Neural cell (in vitro differentiated cells): ENCODE measurements around the gene LBHD1.

Experiments used
- CTCF ChIP-seq: fragments of 450-650 bp; IDR thresholded peaks from 2 replicates; pipeline ENCODE4 v1.5.1; 2014; ENCODE audit warnings: antibody characterized with exemption, mild to moderate bottlenecking, moderate library complexity; ENCODE audit not compliant: poor library complexity, severe bottlenecking
- EP300 ChIP-seq: fragments of 450-650 bp; conservative IDR thresholded peaks from 2 replicates; pipeline ENCODE4 v1.6.1; 2014; ENCODE audit warnings: antibody characterized with exemption, mild to moderate bottlenecking, moderate library complexity; ENCODE audit not compliant: poor library complexity, severe bottlenecking
- EZH2 ChIP-seq: fragments of 200-600, 300-800 bp; shearing (Covaris generic), sonication (generic); IDR thresholded peaks from 2 replicates; pipeline ENCODE4 v1.6.1; 2014; ENCODE audit warnings: antibody characterized with exemption, low read length, borderline replicate concordance, mild to moderate bottlenecking; ENCODE audit not compliant: insufficient read depth, poor library complexity, severe bottlenecking
- POLR2AphosphoS5 ChIP-seq: IDR thresholded peaks from 2 replicates; pipeline ENCODE4 v1.6.1; 2012
- RAD21 ChIP-seq: fragments of 450-650 bp; conservative IDR thresholded peaks from 2 replicates; pipeline ENCODE4 v1.6.1; 2014; ENCODE audit warnings: antibody characterized with exemption, mild to moderate bottlenecking, moderate library complexity
- REST ChIP-seq: IDR thresholded peaks from 2 replicates; pipeline ENCODE4 v1.6.1; 2012; ENCODE audit warnings: borderline replicate concordance
- SMC3 ChIP-seq: fragments of 450-650 bp; conservative IDR thresholded peaks from 2 replicates; pipeline ENCODE4 v1.6.1; 2014; ENCODE audit warnings: antibody characterized with exemption, mild to moderate bottlenecking, moderate library complexity; ENCODE audit not compliant: poor library complexity
- TAF1 ChIP-seq: IDR thresholded peaks from 2 replicates; pipeline ENCODE4 v1.6.1; 2012; ENCODE audit warnings: low read depth

GRCh38 chr11:62705413-62705812 lies 33.3 kb upstream of the LBHD1 start:
- TF ChIP-seq TAF1 (no peak), REST (no peak), EZH2 (no peak), CTCF (no peak), EP300 (no peak), POLR2AphosphoS5 (no peak), SMC3 (no peak), RAD21 (no peak)
